ENCODE measurements around the gene C1orf53.

The C1orf53 gene

GRCh38 chr1:197917805-197918651, 15.6 kb downstream of the C1orf53 start:
- DNase-seq (ENCODE audit: low read depth): no peak
- TF ChIP-seq, protein P1, sequence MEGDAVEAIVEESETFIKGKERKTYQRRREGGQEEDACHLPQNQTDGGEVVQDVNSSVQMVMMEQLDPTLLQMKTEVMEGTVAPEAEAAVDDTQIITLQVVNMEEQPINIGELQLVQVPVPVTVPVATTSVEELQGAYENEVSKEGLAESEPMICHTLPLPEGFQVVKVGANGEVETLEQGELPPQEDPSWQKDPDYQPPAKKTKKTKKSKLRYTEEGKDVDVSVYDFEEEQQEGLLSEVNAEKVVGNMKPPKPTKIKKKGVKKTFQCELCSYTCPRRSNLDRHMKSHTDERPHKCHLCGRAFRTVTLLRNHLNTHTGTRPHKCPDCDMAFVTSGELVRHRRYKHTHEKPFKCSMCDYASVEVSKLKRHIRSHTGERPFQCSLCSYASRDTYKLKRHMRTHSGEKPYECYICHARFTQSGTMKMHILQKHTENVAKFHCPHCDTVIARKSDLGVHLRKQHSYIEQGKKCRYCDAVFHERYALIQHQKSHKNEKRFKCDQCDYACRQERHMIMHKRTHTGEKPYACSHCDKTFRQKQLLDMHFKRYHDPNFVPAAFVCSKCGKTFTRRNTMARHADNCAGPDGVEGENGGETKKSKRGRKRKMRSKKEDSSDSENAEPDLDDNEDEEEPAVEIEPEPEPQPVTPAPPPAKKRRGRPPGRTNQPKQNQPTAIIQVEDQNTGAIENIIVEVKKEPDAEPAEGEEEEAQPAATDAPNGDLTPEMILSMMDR (IDR thresholded peaks at IDR 0.05; ENCODE audit: insufficient read depth, low read depth, low read length, missing control alignments): no peak
- no peak overlapping the region for H3K4me3 ChIP-seq (ENCODE audit: low read length)

GRCh38 chr1:197918807-197919345, 16.4 kb downstream of the C1orf53 start:
- DNase-seq (ENCODE audit: low read depth): no peak
- TF ChIP-seq, protein P1 (IDR thresholded peaks at IDR 0.05; ENCODE audit: insufficient read depth, low read depth, low read length, missing control alignments): no peak
- no peak overlapping the region for H3K4me3 ChIP-seq (ENCODE audit: low read length)

GRCh38 chr1:197919346-197920066, 17.1 kb downstream of the C1orf53 start:
- TF ChIP-seq, protein P1 (IDR thresholded peaks at IDR 0.05; ENCODE audit: insufficient read depth, low read depth, low read length, missing control alignments): no peak
- no peak for DNase-seq (ENCODE audit: low read depth)
- no peak overlapping the region for H3K4me3 ChIP-seq (ENCODE audit: low read length)

- H3K4me3 ChIP-seq (ENCODE audit: low read length): no peak overlapping the region
- TF ChIP-seq, protein P1 (IDR thresholded peaks at IDR 0.05; ENCODE audit: insufficient read depth, low read depth, low read length, missing control alignments): no peak
- no peak for DNase-seq (ENCODE audit: low read depth)
These were observed 17.6 kb downstream of the C1orf53 start for GRCh38 chr1:197920067-197920396.

GRCh38 chr1:197920414-197921117, 18.1 kb downstream of the C1orf53 start:
- TF ChIP-seq, protein P1 (IDR thresholded peaks at IDR 0.05; ENCODE audit: insufficient read depth, low read depth, low read length, missing control alignments): no peak
- H3K4me3 ChIP-seq (ENCODE audit: low read length): no peak overlapping the region
- no peak for DNase-seq (ENCODE audit: low read depth)

GRCh38 chr1:197921235-197922069, 19.0 kb downstream of the C1orf53 start:
- H3K4me3 ChIP-seq (ENCODE audit: low read length): peak overlapping the region; percentile 14
- no peak for DNase-seq (ENCODE audit: low read depth)
- TF ChIP-seq, protein P1 (IDR thresholded peaks at IDR 0.05; ENCODE audit: insufficient read depth, low read depth, low read length, missing control alignments): no peak
